Esophagus (tissue), 2 donors: ENCODE results near the gene MRC1. TPM values are rescaled to one million over a fixed set of nuclear protein-coding genes. Genes with fewer than 3 reads are reported as not detected.
"Not testable (repeated sequence)": the region's sequence is repeated elsewhere in the genome, so short reads cannot be mapped to it uniquely, and the experiment has no call there.

ENCODE experiments used
- H3K27ac ChIP-seq, 2 donors: one replicate each; pipeline ENCODE4 v1.5.1; 2013; ENCODE audit warnings: low read depth in 2 of 2, mild to moderate bottlenecking in 2 of 2, inconsistent platforms in 1 of 2, low read length in 1 of 2, moderate library complexity in 1 of 2
- H3K27me3 ChIP-seq, 2 donors: one replicate each; pipeline ENCODE4 v1.6.1; 2013; ENCODE audit warnings: low read length in 2 of 2, control low read depth in 1 of 2, mild to moderate bottlenecking in 1 of 2; ENCODE audit not compliant: insufficient read depth in 2 of 2, control insufficient read depth in 1 of 2
- H3K36me3 ChIP-seq, 2 donors: one replicate each; pipeline ENCODE4 v1.6.1; 2013; ENCODE audit warnings: low read length in 1 of 2; ENCODE audit not compliant: control insufficient read depth in 2 of 2, insufficient read depth in 2 of 2
- H3K4me1 ChIP-seq, 2 donors: one replicate each; pipeline ENCODE4 v1.6.1; 2013; ENCODE audit warnings: low read length in 1 of 2; ENCODE audit not compliant: control insufficient read depth in 2 of 2, insufficient read depth in 2 of 2
- H3K4me3 ChIP-seq, 2 donors: one replicate each; pipeline ENCODE4 v1.5.1; 2013; ENCODE audit warnings: low read length in 2 of 2, mild to moderate bottlenecking in 2 of 2, low read depth in 1 of 2, moderate library complexity in 1 of 2
- H3K9me3 ChIP-seq, 2 donors: one replicate each; pipeline ENCODE4 v1.6.1; 2013; ENCODE audit warnings: mild to moderate bottlenecking in 2 of 2, low read depth in 1 of 2, low read length in 1 of 2, moderate library complexity in 1 of 2; ENCODE audit not compliant: control insufficient read depth in 2 of 2, insufficient read depth in 1 of 2
- WGBS, 2 donors: extraction: QIAGEN DNeasy Blood & Tissue Kit; methylation state at CpG; one replicate each; pipeline ENCODE4 v1.1.7; 2013; 5-methylcytosine and 5-hydroxymethylcytosine counted together
- polyA plus RNA-seq, 2 donors: library from polyadenylated mRNA; stranded (reverse); fragments of 200-250 nt; gene quantifications; one replicate each; pipeline ENCODE4 v1.2.3, GENCODE V29; 2013
- donor health status: healthy with polysubstance abuse.
- donor health status: Bipolar disorder and iron deficiency.

Gene MRC1
- polyA plus RNA-seq, 2 donors, result 0.90 to 1.0 TPM

- Histone ChIP-seq H3K9me3 (peaks cover 4% of the 10 kb centered on the region in 2 donors), H3K4me1 (no peaks in the 10 kb centered on the region), H3K4me3 (no peak overlapping the region), H3K36me3 (no peaks in the 10 kb centered on the region), H3K27me3 (no peaks in the 10 kb centered on the region), H3K27ac (no peak overlapping the region)
- WGBS, 2 donors, result 43 to 64% methylated on average over 4 of the region's 4 CpGs
These were observed 114.6 kb downstream of the MRC1 start for GRCh38 chr10:17923728-17924127.

DNA sequence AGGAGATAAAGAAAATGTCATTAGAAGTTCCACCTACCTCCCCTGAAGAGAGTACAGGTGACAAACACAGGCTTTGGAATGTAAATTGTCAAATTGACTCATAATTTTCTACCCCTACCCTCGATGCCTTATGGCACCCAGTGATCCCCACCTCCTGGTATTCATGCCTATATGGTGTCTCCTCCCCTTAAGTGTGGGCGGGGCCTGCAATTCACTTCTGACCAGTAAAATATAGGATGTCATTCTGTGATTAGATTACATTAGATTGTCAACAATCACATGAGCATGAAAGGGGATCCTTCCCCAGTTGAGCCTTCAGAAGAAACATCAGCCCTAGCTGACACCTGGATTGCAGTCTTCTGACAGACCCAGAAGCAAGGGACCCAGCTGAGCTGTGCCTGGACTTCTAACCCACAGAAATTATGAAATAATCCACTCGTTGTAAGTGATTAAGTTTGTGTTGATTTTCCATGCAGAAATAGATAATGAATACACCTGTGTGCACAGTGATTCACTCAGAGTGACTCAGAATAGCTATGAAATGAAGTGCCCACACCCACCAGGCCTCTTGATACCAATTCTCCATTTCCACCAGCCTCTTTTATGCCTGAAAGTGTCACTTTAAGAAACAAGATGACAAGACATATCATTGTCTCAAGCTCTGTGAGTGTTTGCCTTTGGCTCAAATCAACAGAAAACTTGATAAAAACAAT lies 134.0 kb downstream of the MRC1 start:
- no peaks in the 10 kb centered on the region for H3K27me3 ChIP-seq
- H3K4me1 ChIP-seq, result no peaks in the 10 kb centered on the region
- H3K9me3 ChIP-seq, result no peaks in the 10 kb centered on the region
- H3K36me3 ChIP-seq, result no peaks in the 10 kb centered on the region
- H3K4me3 ChIP-seq, result no peak overlapping the region
- no peak overlapping the region for H3K27ac ChIP-seq
- WGBS, 2 donors, result 56 to 58% methylated on average over 3 of the region's 3 CpGs

GRCh38 chr10:17950269-17950668 lies 141.1 kb downstream of the MRC1 start:
- 68 to 76% methylated on average over 7 of the region's 7 CpGs for WGBS, 2 donors

DNA sequence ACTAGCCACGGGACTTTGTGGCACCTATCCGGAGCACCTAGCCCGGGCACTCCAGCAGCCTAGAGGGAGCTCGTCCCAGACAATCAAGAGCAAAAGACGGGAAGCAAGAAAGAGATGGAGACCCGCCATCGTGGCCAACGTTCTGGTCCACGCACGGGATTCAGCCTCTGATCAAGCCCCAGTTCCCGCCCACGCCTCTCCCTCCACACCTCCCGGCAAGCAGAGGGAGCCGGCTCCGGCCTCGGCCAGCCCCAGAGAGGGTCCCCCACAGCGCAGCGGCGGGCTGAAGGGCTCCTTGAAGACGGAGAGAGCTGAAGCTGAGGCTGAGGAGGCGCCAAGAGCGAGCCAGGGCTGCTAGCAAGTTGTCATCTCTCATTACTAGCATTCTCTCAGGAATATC lies 141.6 kb downstream of the MRC1 start:
- no peak overlapping the region for H3K27ac ChIP-seq
- no peaks in the 10 kb centered on the region for H3K4me1 ChIP-seq
- H3K36me3 ChIP-seq, result no peaks in the 10 kb centered on the region
- no peaks in the 10 kb centered on the region for H3K27me3 ChIP-seq
- peaks cover 2 to 7% of the 10 kb centered on the region in 2 donors for H3K9me3 ChIP-seq
- no peak overlapping the region for H3K4me3 ChIP-seq
- 91 to 93% methylated on average over 22 of the region's 22 CpGs for WGBS, 2 donors

More at GRCh38 chr10:17950269-17950668, 141.1 kb downstream of the MRC1 start:
- H3K27ac ChIP-seq, H3K4me1 ChIP-seq, H3K36me3 ChIP-seq, H3K9me3 ChIP-seq, H3K4me3 ChIP-seq, H3K27me3 ChIP-seq: not testable (repeated sequence)

- Histone ChIP-seq H3K4me1 (no peaks in the 10 kb centered on the region), H3K4me3 (no peak within 1 kb of the TSS), H3K27me3 (no peaks in the 10 kb centered on the region), H3K27ac (no peak within 1 kb of the TSS), H3K36me3 (no peaks in the 10 kb centered on the region), H3K9me3 (peaks cover 2 to 7% of the 10 kb centered on the region in 2 donors)
- WGBS, 2 donors, result 46 to 49% methylated on average over 3 of the region's 3 CpGs
These were observed 142.8 kb downstream of the MRC1 start, which contains the start of gene SLC39A12 for GRCh38 chr10:17951868-17952371. Gene SLC39A12 (plus strand): TSS chr10:17951918. CDS start chr10:17953277, 1,359 bp downstream.

DNA sequence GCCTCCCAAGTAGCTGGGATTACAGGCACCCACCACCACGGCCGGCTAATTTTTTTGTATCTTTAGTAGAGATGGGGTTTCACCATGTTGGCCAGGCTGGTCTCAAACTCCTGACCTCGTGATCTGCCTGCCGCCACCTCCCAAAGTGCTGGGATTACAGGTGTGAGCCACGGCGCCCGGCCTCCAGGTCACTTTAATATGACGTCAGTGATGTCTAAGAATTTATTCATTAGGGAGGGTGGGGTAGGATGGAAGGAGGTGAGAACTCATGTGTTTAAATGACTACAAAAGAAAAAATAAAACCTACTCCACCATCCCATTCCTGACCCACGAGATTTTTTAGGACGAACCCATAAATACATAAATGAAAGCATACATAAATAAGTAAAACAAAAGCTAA lies 145.2 kb downstream of the MRC1 start:
- H3K4me3 ChIP-seq, H3K27me3 ChIP-seq, H3K9me3 ChIP-seq, H3K36me3 ChIP-seq, H3K27ac ChIP-seq, H3K4me1 ChIP-seq: not testable (repeated sequence)
- 84 to 90% methylated on average over 10 of the region's 10 CpGs for WGBS, 2 donors

DNA sequence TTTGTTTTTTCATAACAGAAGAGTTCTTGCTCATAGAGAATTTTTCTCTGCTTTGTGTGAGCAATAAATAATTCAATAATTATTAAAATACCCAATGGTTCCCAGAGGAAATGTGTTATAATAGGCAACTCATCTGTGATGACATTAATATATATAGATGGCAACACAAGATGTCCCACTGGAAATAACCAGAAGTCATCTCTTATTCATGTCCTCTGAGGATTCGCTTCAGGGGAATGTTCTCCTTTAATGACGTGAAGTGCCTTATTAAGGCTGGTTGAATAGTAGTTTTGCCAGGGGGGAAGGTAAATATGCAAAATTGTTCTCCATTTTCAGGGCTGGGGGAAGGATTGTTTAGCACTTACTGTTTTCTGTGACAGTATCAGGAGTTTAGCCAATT lies 145.7 kb downstream of the MRC1 start:
- Histone ChIP-seq H3K27me3 (no peaks in the 10 kb centered on the region), H3K4me1 (no peaks in the 10 kb centered on the region), H3K27ac (no peak overlapping the region), H3K36me3 (no peaks in the 10 kb centered on the region), H3K9me3 (peaks cover 2 to 7% of the 10 kb centered on the region in 2 donors), H3K4me3 (no peak overlapping the region)
- 87 to 95% methylated on average over 2 of the region's 2 CpGs for WGBS, 2 donors

GRCh38 chr10:17958049-17958448 lies 148.9 kb downstream of the MRC1 start:
- no peaks in the 10 kb centered on the region for H3K36me3 ChIP-seq
- no peak overlapping the region for H3K4me3 ChIP-seq
- no peaks in the 10 kb centered on the region for H3K27me3 ChIP-seq
- 90 to 93% methylated on average over 7 of the region's 7 CpGs for WGBS, 2 donors
- no peak overlapping the region for H3K27ac ChIP-seq
- peaks cover 0 to 4% of the 10 kb centered on the region in 2 donors for H3K9me3 ChIP-seq
- H3K4me1 ChIP-seq, result no peaks in the 10 kb centered on the region

- H3K4me1 ChIP-seq, result no peaks in the 10 kb centered on the region
- 60% methylated on average over 2 of the region's 2 CpGs for WGBS, 2 donors
- H3K27ac ChIP-seq, result no peak overlapping the region
- no peaks in the 10 kb centered on the region for H3K27me3 ChIP-seq
- no peak overlapping the region for H3K4me3 ChIP-seq
- H3K36me3 ChIP-seq, result no peaks in the 10 kb centered on the region
- H3K9me3 ChIP-seq, result peaks cover 0 to 4% of the 10 kb centered on the region in 2 donors
These were observed 150.7 kb downstream of the MRC1 start for GRCh38 chr10:17959870-17960269.
